MM.1S (cell line): Measurements from ENCODE around the gene UTS2R.

Experiments used
- EZH2 ChIP-seq: fragments of 300-600 bp; sonication (generic); optimal IDR thresholded peaks from 2 replicates; pipeline ENCODE3; 2017; ENCODE audit warnings: low read depth, mild to moderate bottlenecking, antibody characterized with exemption, low read length, mixed read lengths
- EZH2phosphoT487 ChIP-seq: fragments of 300-600 bp; sonication (generic); IDR thresholded peaks from 2 replicates; pipeline ENCODE4 v1.6.1; 2018; ENCODE audit warnings: antibody characterized with exemption, low read length
- TF ChIP-seq, protein P1 (sequence below): fragments of 300-600 bp; sonication (generic); IDR thresholded peaks from 2 replicates; pipeline ENCODE4 v1.5.1; 2016; ENCODE audit warnings: antibody characterized with exemption, low read length, mixed read lengths

DNA sequence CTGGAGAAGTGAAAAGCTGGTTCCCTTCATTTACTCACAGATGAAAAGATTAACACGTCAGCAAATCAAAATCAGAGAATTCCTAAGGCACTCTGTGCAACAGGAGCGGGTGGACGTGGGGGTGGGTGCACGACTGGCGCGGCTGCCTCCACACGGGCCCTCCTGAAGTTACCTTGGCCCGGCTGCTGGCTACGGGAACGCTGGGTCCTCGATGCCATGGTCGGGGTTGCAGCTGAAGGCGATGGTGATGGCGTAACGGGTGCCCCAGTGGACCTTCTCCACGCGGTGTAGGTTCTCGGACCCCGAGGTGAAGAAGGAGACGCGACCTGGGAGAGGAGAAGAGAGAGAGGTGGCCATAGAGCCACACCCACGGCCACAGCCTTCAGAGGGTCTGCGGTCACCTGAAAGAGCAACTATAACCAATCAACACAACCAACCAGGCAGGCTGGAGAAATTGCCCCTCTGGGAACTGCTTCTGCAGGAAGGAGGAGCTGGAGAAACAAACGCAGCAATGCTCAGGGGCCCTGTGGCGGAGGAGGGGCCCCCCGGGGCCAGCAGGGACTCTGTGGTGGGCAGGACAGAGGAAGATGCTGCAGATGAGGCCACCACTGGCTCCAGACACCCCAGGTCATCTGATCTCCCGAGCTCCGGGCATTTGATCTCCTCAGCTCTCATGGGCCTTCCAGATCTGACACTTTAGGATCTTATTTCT is 20.8 kb downstream of the UTS2R start:
- TF ChIP-seq EZH2 (no peak), EZH2phosphoT487 (no peak)
- TF ChIP-seq, protein P1, sequence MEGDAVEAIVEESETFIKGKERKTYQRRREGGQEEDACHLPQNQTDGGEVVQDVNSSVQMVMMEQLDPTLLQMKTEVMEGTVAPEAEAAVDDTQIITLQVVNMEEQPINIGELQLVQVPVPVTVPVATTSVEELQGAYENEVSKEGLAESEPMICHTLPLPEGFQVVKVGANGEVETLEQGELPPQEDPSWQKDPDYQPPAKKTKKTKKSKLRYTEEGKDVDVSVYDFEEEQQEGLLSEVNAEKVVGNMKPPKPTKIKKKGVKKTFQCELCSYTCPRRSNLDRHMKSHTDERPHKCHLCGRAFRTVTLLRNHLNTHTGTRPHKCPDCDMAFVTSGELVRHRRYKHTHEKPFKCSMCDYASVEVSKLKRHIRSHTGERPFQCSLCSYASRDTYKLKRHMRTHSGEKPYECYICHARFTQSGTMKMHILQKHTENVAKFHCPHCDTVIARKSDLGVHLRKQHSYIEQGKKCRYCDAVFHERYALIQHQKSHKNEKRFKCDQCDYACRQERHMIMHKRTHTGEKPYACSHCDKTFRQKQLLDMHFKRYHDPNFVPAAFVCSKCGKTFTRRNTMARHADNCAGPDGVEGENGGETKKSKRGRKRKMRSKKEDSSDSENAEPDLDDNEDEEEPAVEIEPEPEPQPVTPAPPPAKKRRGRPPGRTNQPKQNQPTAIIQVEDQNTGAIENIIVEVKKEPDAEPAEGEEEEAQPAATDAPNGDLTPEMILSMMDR: no peak
